Smooth muscle cell (in vitro differentiated cells): Measurements from ENCODE around the gene CERS4. TPM values are rescaled to one million over a fixed set of nuclear protein-coding genes. Genes with fewer than 3 reads are reported as not detected.

Source experiments
- DNase-seq: peaks from one replicate; lab custom pipeline; 2025; ENCODE audit not compliant: unreplicated experiment; lab: John Stamatoyannopoulos, UW
- H2AFZ ChIP-seq: fragments of 200-600 bp; sonication (generic); 2 replicates; pipeline ENCODE4 v1.6.0; 2016; ENCODE audit warnings: antibody characterized with exemption, low read depth, mild to moderate bottlenecking
- H3F3A ChIP-seq: fragments of 200-600 bp; sonication (generic); 2 replicates; pipeline ENCODE4 v1.6.0; 2017; ENCODE audit warnings: antibody characterized with exemption, low read depth
- H3K27ac ChIP-seq: fragments of 200-600 bp; sonication (generic); 2 replicates; pipeline ENCODE4 v1.5.1; 2016; ENCODE audit warnings: low read depth, mild to moderate bottlenecking
- H3K27me3 ChIP-seq: fragments of 200-600 bp; sonication (generic); 2 replicates; pipeline ENCODE4 v1.6.1; 2016; ENCODE audit warnings: low read depth, mild to moderate bottlenecking
- H3K36me3 ChIP-seq: fragments of 200-600 bp; sonication (generic); 2 replicates; pipeline ENCODE4 v1.5.1; 2016; ENCODE audit warnings: low read depth
- H3K4me1 ChIP-seq: fragments of 200-600 bp; sonication (generic); 2 replicates; pipeline ENCODE4 v1.5.1; 2016; ENCODE audit warnings: low read depth
- H3K4me2 ChIP-seq: fragments of 200-600 bp; sonication (generic); 2 replicates; pipeline ENCODE4 v1.6.0; 2016; ENCODE audit warnings: mild to moderate bottlenecking
- H3K4me3 ChIP-seq: fragments of 200-600 bp; sonication (generic); 2 replicates; pipeline ENCODE4 v1.5.1; 2016; ENCODE audit warnings: mild to moderate bottlenecking
- H3K79me2 ChIP-seq: fragments of 200-600 bp; sonication (generic); 2 replicates; pipeline ENCODE4 v1.6.0; 2016; ENCODE audit warnings: low read depth, mild to moderate bottlenecking
- H3K9ac ChIP-seq: fragments of 200-600 bp; sonication (generic); 2 replicates; pipeline ENCODE4 v1.6.0; 2016; ENCODE audit warnings: low read depth
- H3K9me3 ChIP-seq: fragments of 200-600 bp; sonication (generic); replicated peaks from 2 replicates; pipeline ENCODE4 v1.5.1; 2016; ENCODE audit warnings: low read depth
- H4K20me1 ChIP-seq: fragments of 200-600 bp; sonication (generic); 2 replicates; pipeline ENCODE4 v1.6.0; 2016; ENCODE audit warnings: low read depth
- CTCF ChIP-seq: fragments of 200-600 bp; sonication (generic); IDR thresholded peaks from 2 replicates; pipeline ENCODE4 v1.5.1; 2017; ENCODE audit warnings: borderline replicate concordance, mild to moderate bottlenecking, antibody characterized with exemption; ENCODE audit not compliant: insufficient read depth, poor library complexity, severe bottlenecking
- WGBS: methylation state at CpG from one replicate; pipeline ENCODE4 v1.1.7; 2016; ENCODE audit warnings: low lambda C conversion rate; 5-methylcytosine and 5-hydroxymethylcytosine counted together
- polyA plus RNA-seq: library from polyadenylated mRNA; unstranded; fragments of >200 nt; fragmentation: Nextera tagmentation; extraction: Ambion mirVana; gene quantifications from 2 replicates; pipeline ENCODE4 v1.2.1, GENCODE V29; 2016
- total RNA-seq: library from RNA; depleted of rRNA; stranded (reverse); fragments of >200 nt; gene quantifications from 2 replicates; pipeline ENCODE4 v1.2.3, GENCODE V29; 2014

The CERS4 gene
- total and polyA plus RNA-seq, 2 experiments from 2014 or later = 19.9 to 20.9 TPM

- Histone ChIP-seq H3K4me2 (no peak overlapping the region), H3K27me3 (no peaks in the 10 kb centered on the region), H3K9ac (no peak overlapping the region), H3K9me3 (no peaks in the 10 kb centered on the region), H3K79me2 (no peaks in the 10 kb centered on the region), H3K4me1 (no peaks in the 10 kb centered on the region), H3K4me3 (no peak overlapping the region), H4K20me1 (no peaks in the 10 kb centered on the region), H3F3A (no peaks in the 10 kb centered on the region), H3K27ac (no peak overlapping the region), H3K36me3 (no peaks in the 10 kb centered on the region), H2AFZ (no peak overlapping the region)
- DNase-seq = no peak
- no peak for TF ChIP-seq CTCF
- WGBS = 80% methylated on average over 6 of the region's 6 CpGs
These were observed 41.2 kb upstream of the CERS4 start for GRCh38 chr19:8167985-8168384.

GRCh38 chr19:8168537-8168936 lies 40.6 kb upstream of the CERS4 start:
- 96% methylated on average over 7 of the region's 7 CpGs for WGBS

GRCh38 chr19:8174706-8175105 lies 34.5 kb upstream of the CERS4 start:
- no peak for TF ChIP-seq CTCF
- DNase-seq = no peak
- H3K36me3 ChIP-seq = no peaks in the 10 kb centered on the region
- no peaks in the 10 kb centered on the region for H3K9me3 ChIP-seq
- H3K79me2 ChIP-seq = no peaks in the 10 kb centered on the region
- H2AFZ ChIP-seq = no peak overlapping the region
- no peak overlapping the region for H3K4me3 ChIP-seq
- H3K27ac ChIP-seq = no peak overlapping the region
- no peaks in the 10 kb centered on the region for H3F3A ChIP-seq
- WGBS = 79% methylated on average over 9 of the region's 9 CpGs
- no peak overlapping the region for H3K4me2 ChIP-seq
- no peak overlapping the region for H3K9ac ChIP-seq
- H4K20me1 ChIP-seq = no peaks in the 10 kb centered on the region
- H3K27me3 ChIP-seq = no peaks in the 10 kb centered on the region
- H3K4me1 ChIP-seq = no peaks in the 10 kb centered on the region

More at GRCh38 chr19:8168537-8168936, 40.6 kb upstream of the CERS4 start:
- no peaks in the 10 kb centered on the region for H3K4me1 ChIP-seq
- no peak for DNase-seq
- no peaks in the 10 kb centered on the region for H3K79me2 ChIP-seq
- no peak overlapping the region for H3K4me3 ChIP-seq
- no peak overlapping the region for H3K27ac ChIP-seq
- H2AFZ ChIP-seq = no peak overlapping the region
- no peaks in the 10 kb centered on the region for H3F3A ChIP-seq
- H3K9me3 ChIP-seq = no peaks in the 10 kb centered on the region
- H3K9ac ChIP-seq = no peak overlapping the region
- no peak for TF ChIP-seq CTCF
- no peak overlapping the region for H3K4me2 ChIP-seq
- no peaks in the 10 kb centered on the region for H3K36me3 ChIP-seq
- no peaks in the 10 kb centered on the region for H4K20me1 ChIP-seq
- no peaks in the 10 kb centered on the region for H3K27me3 ChIP-seq

- Histone ChIP-seq H3K27me3 (no peaks in the 10 kb centered on the region), H3K36me3 (no peaks in the 10 kb centered on the region), H3K4me2 (no peak overlapping the region), H3K9ac (no peak overlapping the region), H4K20me1 (no peaks in the 10 kb centered on the region), H3K9me3 (no peaks in the 10 kb centered on the region), H2AFZ (no peak overlapping the region), H3K79me2 (no peaks in the 10 kb centered on the region), H3K27ac (no peak overlapping the region), H3K4me1 (no peaks in the 10 kb centered on the region), H3F3A (no peaks in the 10 kb centered on the region), H3K4me3 (no peak overlapping the region)
- WGBS = 90% methylated on average over 6 of the region's 6 CpGs
- TF ChIP-seq CTCF = no peak
- DNase-seq = no peak
These were observed 29.2 kb upstream of the CERS4 start for GRCh38 chr19:8180018-8180417.
